ENCODE data around the gene FUS. TPM values are rescaled to one million over a fixed set of nuclear protein-coding genes. Genes with fewer than 3 reads are reported as not detected.

The FUS gene
- total RNA-seq, 3 donors from 2014 or later: 59.0 to 78.3 (median 73.9) TPM

GRCh38 chr16:31213877-31214707 lies 34.2 kb downstream of the FUS start, which contains the start of gene TRIM72:
Gene TRIM72 (plus strand): TSS chr16:31214119. CDS start chr16:31214739, 620 bp downstream.
- no peaks in the 10 kb centered on the region for H3K36me3 ChIP-seq
- TF ChIP-seq POLR2A (IDR thresholded peaks at IDR 0.05): no peak
- no peak for TF ChIP-seq POLR2AphosphoS5 (IDR thresholded peaks at IDR 0.05)
- no peak for TF ChIP-seq CTCF (IDR thresholded peaks at IDR 0.05)
- peaks cover 4 to 25% of the 10 kb centered on the region in 2 donors for H3K27me3 ChIP-seq
- no peak for DNase-seq (ENCODE audit: low spot score in 2 of 2)
- intact Hi-C loops (cut with DNase I; ENCODE audit: low total_unique reads): no loop called here
- H3K4me1 ChIP-seq: peaks cover 0 to 7% of the 10 kb centered on the region in 2 donors
- H3K27ac ChIP-seq: no peak within 1 kb of the TSS
- peak within 1 kb of the TSS; percentile 41 to 71 (median 55) for H3K4me3 ChIP-seq
- H3K9me3 ChIP-seq: no peaks in the 10 kb centered on the region

DNA sequence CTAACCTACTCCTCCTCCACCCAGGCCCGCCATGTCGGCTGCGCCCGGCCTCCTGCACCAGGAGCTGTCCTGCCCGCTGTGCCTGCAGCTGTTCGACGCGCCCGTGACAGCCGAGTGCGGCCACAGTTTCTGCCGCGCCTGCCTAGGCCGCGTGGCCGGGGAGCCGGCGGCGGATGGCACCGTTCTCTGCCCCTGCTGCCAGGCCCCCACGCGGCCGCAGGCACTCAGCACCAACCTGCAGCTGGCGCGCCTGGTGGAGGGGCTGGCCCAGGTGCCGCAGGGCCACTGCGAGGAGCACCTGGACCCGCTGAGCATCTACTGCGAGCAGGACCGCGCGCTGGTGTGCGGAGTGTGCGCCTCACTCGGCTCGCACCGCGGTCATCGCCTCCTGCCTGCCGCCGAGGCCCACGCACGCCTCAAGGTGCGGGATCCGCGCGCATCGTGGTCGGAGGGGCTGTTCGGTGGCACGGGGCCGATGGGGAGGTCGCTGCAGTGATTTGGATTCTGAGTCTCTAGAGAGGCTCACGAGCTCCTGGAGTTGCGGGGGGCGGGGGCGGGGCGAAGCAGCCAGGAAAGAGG lies 34.9 kb downstream of the FUS start:
- DNase-seq (ENCODE audit: low spot score in 2 of 2): no peak
- peaks cover 0 to 7% of the 10 kb centered on the region in 2 donors for H3K4me1 ChIP-seq
- intact Hi-C loops (cut with DNase I; ENCODE audit: low total_unique reads): no loop called here
- H3K27me3 ChIP-seq: peaks cover 4 to 25% of the 10 kb centered on the region in 2 donors
- no peaks in the 10 kb centered on the region for H3K36me3 ChIP-seq
- H3K4me3 ChIP-seq: peak overlapping the region; percentile 41 to 71 (median 55)
- H3K27ac ChIP-seq: no peak overlapping the region
- H3K9me3 ChIP-seq: no peaks in the 10 kb centered on the region
- no peak for TF ChIP-seq POLR2AphosphoS5 (IDR thresholded peaks at IDR 0.05)
- TF ChIP-seq CTCF (IDR thresholded peaks at IDR 0.05): no peak
- TF ChIP-seq POLR2A (IDR thresholded peaks at IDR 0.05): no peak

GRCh38 chr16:31215287-31216162 lies 35.6 kb downstream of the FUS start:
- H3K36me3 ChIP-seq: no peaks in the 10 kb centered on the region

GRCh38 chr16:31216422-31217135 lies 36.6 kb downstream of the FUS start, which contains the start of gene PYDC1:
Gene PYDC1 (minus strand): TSS chr16:31217135. CDS start chr16:31217028, 107 bp downstream.
- Histone ChIP-seq H3K4me3 (peak within 1 kb of the TSS; percentile 41 to 71 (median 55)), H3K27ac (no peak within 1 kb of the TSS), H3K27me3 (peaks cover 4 to 25% of the 10 kb centered on the region in 2 donors), H3K9me3 (no peaks in the 10 kb centered on the region), H3K36me3 (no peaks in the 10 kb centered on the region), H3K4me1 (peaks cover 0 to 7% of the 10 kb centered on the region in 2 donors)
- TF ChIP-seq POLR2AphosphoS5 (IDR thresholded peaks at IDR 0.05) (no peak), POLR2A (IDR thresholded peaks at IDR 0.05) (no peak)
- no peak for DNase-seq (ENCODE audit: low spot score in 2 of 2)
- intact Hi-C loops (cut with DNase I; ENCODE audit: low total_unique reads): no loop called here

More at GRCh38 chr16:31215287-31216162, 35.6 kb downstream of the FUS start:
- Histone ChIP-seq H3K4me1 (peaks cover 0 to 7% of the 10 kb centered on the region in 2 donors), H3K4me3 (peak overlapping the region; percentile 41 to 71 (median 55)), H3K27ac (no peak overlapping the region), H3K27me3 (peaks cover 4 to 25% of the 10 kb centered on the region in 2 donors), H3K9me3 (no peaks in the 10 kb centered on the region)
- intact Hi-C loops (cut with DNase I; ENCODE audit: low total_unique reads): no loop called here
- peak in 1 of 2 donors; percentile 23 for DNase-seq (ENCODE audit: low spot score in 2 of 2)
- TF ChIP-seq CTCF (IDR thresholded peaks at IDR 0.05) (no peak), POLR2A (IDR thresholded peaks at IDR 0.05) (no peak), POLR2AphosphoS5 (IDR thresholded peaks at IDR 0.05) (no peak)
